ENCODE data around the gene DOCK2. TPM values are rescaled to one million over a fixed set of nuclear protein-coding genes. Genes with fewer than 3 reads are reported as not detected.
A peak's percentile ranks its signal among the peaks of the same experiment; 100 is the strongest.
"Not testable (repeated sequence)": the region's sequence is repeated elsewhere in the genome, so short reads cannot be mapped to it uniquely, and the experiment has no call there.

The DOCK2 gene
- total RNA-seq, 1 experiment from 2014 or later = 0.42 TPM

DNA sequence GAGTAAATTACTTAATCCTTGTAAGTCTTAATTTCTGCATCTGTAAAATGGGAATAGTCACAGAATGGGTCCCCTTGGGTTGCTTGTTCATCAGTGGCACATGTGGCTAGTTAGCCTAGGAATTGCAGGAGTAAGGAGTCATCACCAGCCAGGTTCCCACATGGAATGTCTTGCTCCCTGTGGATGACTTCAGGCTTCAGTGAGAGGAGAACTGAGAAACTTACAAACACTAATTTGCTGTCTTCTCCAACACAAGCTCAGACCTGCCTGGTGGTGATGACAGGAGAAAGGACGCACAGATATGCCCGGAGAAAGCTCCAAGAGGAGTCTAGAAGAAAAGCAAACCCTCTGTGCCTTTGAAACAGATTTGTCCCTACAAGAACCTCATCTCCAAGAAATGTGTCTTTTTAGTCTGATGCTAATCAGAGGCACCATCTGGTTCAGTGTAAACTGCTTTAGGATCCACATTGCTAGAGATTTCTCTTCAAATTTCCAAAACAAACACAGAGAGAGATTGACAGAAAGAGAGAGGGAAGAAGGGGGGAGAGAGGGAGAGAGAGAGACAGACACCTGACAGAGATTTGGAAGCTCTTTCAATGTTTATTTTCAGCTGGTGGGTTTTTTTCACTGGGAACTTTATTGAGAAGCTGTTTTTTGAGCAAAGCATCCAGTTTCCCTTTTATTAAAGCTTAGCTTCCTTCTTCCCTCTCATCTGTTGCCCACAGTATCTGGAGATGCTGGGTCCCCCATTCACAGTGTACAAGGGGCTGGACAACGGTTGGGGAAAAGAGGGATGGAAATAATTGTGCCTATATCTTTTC lies 128.3 kb downstream of the DOCK2 start:
- intact Hi-C loops (cut with micrococcal nuclease) = no loop called here

DNA sequence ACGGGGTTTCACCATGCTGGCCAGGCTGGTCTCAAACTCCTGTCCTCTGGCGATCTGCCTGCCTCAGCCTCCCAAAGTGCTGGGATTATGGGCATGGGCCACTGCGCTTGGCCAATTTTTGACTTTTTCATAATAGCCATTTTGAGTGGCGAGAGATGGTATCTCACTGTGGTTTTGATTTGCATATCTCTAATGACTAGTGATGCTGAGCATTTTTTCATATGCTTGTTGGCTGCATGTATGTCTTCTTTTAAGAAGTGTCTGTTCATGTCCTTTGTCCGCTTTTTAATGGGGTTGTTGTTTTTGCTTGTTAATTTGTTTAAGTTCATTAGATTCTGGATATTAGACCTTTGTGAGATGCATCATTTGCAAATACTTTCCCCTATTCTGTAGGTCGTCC lies 129.9 kb downstream of the DOCK2 start:
- intact Hi-C loops (cut with micrococcal nuclease); BruUV-seq (replicated peaks); H3K4me3 Mint-ChIP-seq (ENCODE audit: unreplicated experiment); H3K4me1 Mint-ChIP-seq (ENCODE audit: insufficient read depth, unreplicated experiment); H3K27ac Mint-ChIP-seq (ENCODE audit: low read depth, unreplicated experiment); H3K9me3 Mint-ChIP-seq (ENCODE audit: unreplicated experiment); H3K36me3 Mint-ChIP-seq (ENCODE audit: insufficient read depth, unreplicated experiment); H3K27me3 Mint-ChIP-seq (ENCODE audit: insufficient read depth, unreplicated experiment); CTCF ChIA-PET; POLR2A ChIA-PET; DNase-seq (ENCODE audit: unreplicated experiment): not testable (repeated sequence)

More for the DNA sequence above, 128.3 kb downstream of the DOCK2 start:
- TF ChIP-seq, protein P1, sequence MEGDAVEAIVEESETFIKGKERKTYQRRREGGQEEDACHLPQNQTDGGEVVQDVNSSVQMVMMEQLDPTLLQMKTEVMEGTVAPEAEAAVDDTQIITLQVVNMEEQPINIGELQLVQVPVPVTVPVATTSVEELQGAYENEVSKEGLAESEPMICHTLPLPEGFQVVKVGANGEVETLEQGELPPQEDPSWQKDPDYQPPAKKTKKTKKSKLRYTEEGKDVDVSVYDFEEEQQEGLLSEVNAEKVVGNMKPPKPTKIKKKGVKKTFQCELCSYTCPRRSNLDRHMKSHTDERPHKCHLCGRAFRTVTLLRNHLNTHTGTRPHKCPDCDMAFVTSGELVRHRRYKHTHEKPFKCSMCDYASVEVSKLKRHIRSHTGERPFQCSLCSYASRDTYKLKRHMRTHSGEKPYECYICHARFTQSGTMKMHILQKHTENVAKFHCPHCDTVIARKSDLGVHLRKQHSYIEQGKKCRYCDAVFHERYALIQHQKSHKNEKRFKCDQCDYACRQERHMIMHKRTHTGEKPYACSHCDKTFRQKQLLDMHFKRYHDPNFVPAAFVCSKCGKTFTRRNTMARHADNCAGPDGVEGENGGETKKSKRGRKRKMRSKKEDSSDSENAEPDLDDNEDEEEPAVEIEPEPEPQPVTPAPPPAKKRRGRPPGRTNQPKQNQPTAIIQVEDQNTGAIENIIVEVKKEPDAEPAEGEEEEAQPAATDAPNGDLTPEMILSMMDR (IDR thresholded peaks at IDR 0.05; ENCODE audit: unreplicated experiment) = no peak
- Mint-ChIP-seq H3K9me3 (ENCODE audit: unreplicated experiment) (no peaks in the 10 kb centered on the region), H3K4me3 (ENCODE audit: unreplicated experiment) (no peak overlapping the region), H3K36me3 (ENCODE audit: insufficient read depth, unreplicated experiment) (no peaks in the 10 kb centered on the region), H3K27me3 (ENCODE audit: insufficient read depth, unreplicated experiment) (no peaks in the 10 kb centered on the region), H3K27ac (ENCODE audit: low read depth, unreplicated experiment) (no peak overlapping the region), H3K4me1 (ENCODE audit: insufficient read depth, unreplicated experiment) (peaks cover 7% of the 10 kb centered on the region)
- POLR2A ChIA-PET = interaction anchor here (0.7 to 0.9 kb wide), 2 partner anchors 31 to 64 kb away, joined by 3 to 4 read pairs; no protein-coding TSS in a partner anchor
- peak; percentile 33 for DNase-seq (ENCODE audit: unreplicated experiment)
- BruUV-seq (replicated peaks) = no TSS peak
- CTCF ChIA-PET = interaction anchor here (0.6 to 1.0 kb wide), 2 partner anchors 148 to 777 kb away, joined by 3 to 4 read pairs; no protein-coding TSS in a partner anchor

DNA sequence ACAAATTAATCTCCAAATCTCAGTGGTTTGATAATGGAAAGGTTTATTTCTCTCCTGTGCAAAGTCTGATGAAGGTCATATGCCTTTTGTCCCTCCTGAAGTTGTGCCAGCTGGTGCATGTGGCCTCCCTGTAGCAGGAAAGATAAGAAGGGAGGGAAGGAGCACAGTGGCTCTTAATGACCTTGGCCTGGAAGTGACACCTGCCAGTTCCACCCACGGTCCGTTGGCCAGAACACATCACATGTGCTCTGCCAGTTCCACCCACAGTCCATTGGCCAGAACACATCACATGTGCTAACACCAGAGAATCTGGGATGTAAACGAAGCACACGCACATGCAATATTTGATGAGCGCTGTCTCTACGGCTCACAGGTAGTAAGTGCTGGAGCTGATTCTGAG lies 130.9 kb downstream of the DOCK2 start:
- CTCF ChIA-PET = no interaction called here

DNA sequence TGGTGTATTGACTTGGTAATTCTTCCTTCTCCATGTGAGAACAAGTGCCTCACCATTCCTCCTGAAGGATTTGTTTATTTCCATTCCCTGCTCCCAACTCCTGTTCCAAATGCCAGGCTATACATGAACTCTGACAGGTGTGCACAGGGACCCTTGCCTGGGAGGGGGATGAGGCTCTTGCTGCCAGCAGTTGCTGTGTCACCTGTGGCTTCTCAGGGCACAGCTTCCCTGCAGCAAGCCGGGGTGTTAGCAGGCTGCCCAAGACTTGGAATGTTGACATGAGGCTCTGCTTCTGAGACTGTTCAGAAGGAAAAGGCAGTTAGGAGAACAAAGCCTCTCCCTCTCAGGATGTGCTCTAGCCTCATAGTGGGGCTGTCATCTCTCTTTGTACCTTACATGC lies 131.3 kb downstream of the DOCK2 start:
- Mint-ChIP-seq H3K4me3 (ENCODE audit: unreplicated experiment) (no peak overlapping the region), H3K4me1 (ENCODE audit: insufficient read depth, unreplicated experiment) (peaks cover 7% of the 10 kb centered on the region), H3K27ac (ENCODE audit: low read depth, unreplicated experiment) (no peak overlapping the region), H3K36me3 (ENCODE audit: insufficient read depth, unreplicated experiment) (no peaks in the 10 kb centered on the region), H3K27me3 (ENCODE audit: insufficient read depth, unreplicated experiment) (no peaks in the 10 kb centered on the region), H3K9me3 (ENCODE audit: unreplicated experiment) (no peaks in the 10 kb centered on the region)
- intact Hi-C loops (cut with micrococcal nuclease) = no loop called here
- TF ChIP-seq, protein P1 (IDR thresholded peaks at IDR 0.05; ENCODE audit: unreplicated experiment) = no peak
- no TSS peak for BruUV-seq (replicated peaks)
- ChIA-PET CTCF (interaction anchor here (0.8 kb wide), 1 partner anchor 212 kb away, joined by 3 read pairs; no protein-coding TSS in a partner anchor), POLR2A (no interaction called here)
- no peak for DNase-seq (ENCODE audit: unreplicated experiment)

More for the DNA sequence above, 130.9 kb downstream of the DOCK2 start:
- Mint-ChIP-seq H3K4me3 (ENCODE audit: unreplicated experiment) (no peak overlapping the region), H3K27ac (ENCODE audit: low read depth, unreplicated experiment) (no peak overlapping the region), H3K36me3 (ENCODE audit: insufficient read depth, unreplicated experiment) (no peaks in the 10 kb centered on the region), H3K27me3 (ENCODE audit: insufficient read depth, unreplicated experiment) (no peaks in the 10 kb centered on the region), H3K9me3 (ENCODE audit: unreplicated experiment) (no peaks in the 10 kb centered on the region), H3K4me1 (ENCODE audit: insufficient read depth, unreplicated experiment) (peaks cover 7% of the 10 kb centered on the region)
- no TSS peak for BruUV-seq (replicated peaks)
- no peak for DNase-seq (ENCODE audit: unreplicated experiment)
- TF ChIP-seq, protein P1 (IDR thresholded peaks at IDR 0.05; ENCODE audit: unreplicated experiment) = no peak
- intact Hi-C loops (cut with micrococcal nuclease) = no loop called here
- POLR2A ChIA-PET = no interaction called here
